Suprapubic skin (tissue), 4 donors: ENCODE measurements around the gene SF3B2. TPM values are rescaled to one million over a fixed set of nuclear protein-coding genes. Genes with fewer than 3 reads are reported as not detected.

ENCODE experiments used
- DNase-seq, 2 donors: peaks; one replicate each; pipeline ENCODE4 v3.0.0-alpha.2; 2019; ENCODE audit warnings: low spot score in 2 of 2
- H3K27ac ChIP-seq: fragments of 200-600 bp; sonication (generic); one replicate; pipeline ENCODE4 v1.5.1; 2019
- H3K27me3 ChIP-seq: fragments of 200-600 bp; sonication (generic); one replicate; pipeline ENCODE4 v1.5.1; 2019
- H3K36me3 ChIP-seq: fragments of 200-600 bp; sonication (generic); one replicate; pipeline ENCODE4 v1.5.1; 2019
- H3K4me1 ChIP-seq: fragments of 200-600 bp; sonication (generic); one replicate; pipeline ENCODE4 v1.5.1; 2019
- H3K4me3 ChIP-seq: fragments of 200-600 bp; sonication (generic); one replicate; pipeline ENCODE4 v1.5.1; 2019; ENCODE audit warnings: mild to moderate bottlenecking
- H3K9me3 ChIP-seq: fragments of 200-600 bp; sonication (generic); one replicate; pipeline ENCODE4 v1.5.1; 2019
- CTCF ChIP-seq, 2 donors: fragments of 200-600 bp in 1 of 2; fragments of 450-650 bp in 1 of 2; sonication (generic) in 1 of 2; IDR thresholded peaks; one replicate each; pipeline ENCODE4 v1.5.1; 2016 to 2019; ENCODE audit warnings: antibody characterized with exemption in 2 of 2, mild to moderate bottlenecking in 1 of 2, moderate library complexity in 1 of 2
- EP300 ChIP-seq: sonication (generic); formaldehyde crosslinking; IDR thresholded peaks from one replicate; pipeline ENCODE4 v1.6.1; 2017; ENCODE audit warnings: antibody characterized with exemption
- POLR2A ChIP-seq, 2 donors: fragments of 450-650 bp; IDR thresholded peaks; one replicate each; pipeline ENCODE4 v1.6.1; 2017; ENCODE audit warnings: antibody characterized with exemption in 2 of 2, mild to moderate bottlenecking in 2 of 2, moderate library complexity in 2 of 2
- POLR2AphosphoS5 ChIP-seq, 3 donors: sonication (generic); formaldehyde crosslinking; IDR thresholded peaks; one replicate each; pipeline ENCODE4 v1.6.1; 2017; ENCODE audit warnings: antibody characterized with exemption in 3 of 3
- WGBS: methylation state at CpG from one replicate; pipeline ENCODE4 v1.1.5; 2018; 5-methylcytosine and 5-hydroxymethylcytosine counted together
- total RNA-seq, 4 donors: library from RNA; depleted of rRNA; stranded (reverse); fragments of >200 nt; gene quantifications; one replicate each; pipeline ENCODE4 v1.1.0, GENCODE V29; 2016

Gene SF3B2
- total RNA-seq, 4 donors from 2014 or later, result 117 to 175 (median 149) TPM

DNA sequence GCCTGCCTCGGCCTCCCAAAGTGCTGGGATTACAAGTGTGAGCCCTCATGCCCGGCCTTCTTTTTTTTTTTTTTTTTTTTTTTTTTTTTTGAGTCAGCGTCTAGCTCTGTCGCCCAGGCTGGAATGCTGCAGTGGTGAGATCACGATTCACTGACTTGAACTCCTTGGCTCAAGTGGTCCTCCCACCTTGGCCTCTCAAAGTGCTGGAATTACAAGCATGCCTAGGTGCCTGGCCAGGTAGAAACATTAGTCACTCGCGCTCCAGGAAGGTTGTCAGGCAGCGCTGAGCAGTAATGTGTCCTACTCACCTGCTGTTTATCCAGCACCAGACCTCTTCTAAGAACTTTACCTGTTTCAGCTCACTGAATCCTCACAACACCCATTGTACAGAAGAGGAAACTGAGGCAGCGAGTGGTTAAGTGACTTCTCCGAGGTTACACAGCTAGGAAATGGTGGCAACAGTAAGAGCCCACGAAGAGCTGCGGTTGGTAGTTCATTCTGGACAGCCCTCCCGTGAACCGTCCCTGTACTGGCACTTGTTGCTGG, 40.9 kb upstream of the SF3B2 start:
- 37% methylated on average over 13 of the region's 14 CpGs for WGBS
- Histone ChIP-seq H3K27ac (no peak overlapping the region), H3K36me3 (peaks cover 3% of the 10 kb centered on the region)

DNA sequence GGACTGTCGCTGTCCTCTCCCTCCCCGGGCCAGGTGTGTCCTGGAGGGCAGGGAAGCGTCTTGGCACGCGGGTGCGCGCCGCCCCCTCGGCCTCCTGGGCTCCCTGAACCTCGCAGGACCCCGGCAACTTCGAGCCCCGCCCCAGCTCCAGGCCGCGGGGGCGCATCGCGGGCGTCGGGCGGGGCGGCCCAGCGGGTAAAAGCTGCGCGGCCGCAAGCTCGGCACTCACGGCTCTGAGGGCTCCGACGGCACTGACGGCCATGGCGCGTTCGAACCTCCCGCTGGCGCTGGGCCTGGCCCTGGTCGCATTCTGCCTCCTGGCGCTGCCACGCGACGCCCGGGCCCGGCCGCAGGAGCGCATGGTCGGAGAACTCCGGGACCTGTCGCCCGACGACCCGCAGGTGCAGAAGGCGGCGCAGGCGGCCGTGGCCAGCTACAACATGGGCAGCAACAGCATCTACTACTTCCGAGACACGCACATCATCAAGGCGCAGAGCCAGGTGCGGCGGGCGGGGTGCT, 40.3 kb upstream of the SF3B2 start, which contains the start of gene CST6:
CST6 (plus strand) TSS at position 224 of the 519 bp plus-strand sequence; CDS start at position 261, 37 bp downstream.
- Histone ChIP-seq H3K9me3 (no peaks in the 10 kb centered on the region), H3K27me3 (peaks cover 21% of the 10 kb centered on the region), H3K4me1 (peaks cover 33% of the 10 kb centered on the region), H3K4me3 (peak within 1 kb of the TSS; percentile 27), H3K36me3 (no peaks in the 10 kb centered on the region), H3K27ac (no peak within 1 kb of the TSS)
- 2% methylated on average over 21 of the region's 61 CpGs for WGBS
- TF ChIP-seq CTCF (IDR thresholded peaks at IDR 0.05), result no peak
- TF ChIP-seq POLR2A (IDR thresholded peaks at IDR 0.05), result no peak
- no peak for TF ChIP-seq POLR2AphosphoS5 (IDR thresholded peaks at IDR 0.05)
- TF ChIP-seq EP300, result no peak
- DNase-seq, result no peak

More for the DNA sequence above, 40.9 kb upstream of the SF3B2 start:
- DNase-seq, result no peak
- TF ChIP-seq EP300 (no peak), CTCF (IDR thresholded peaks at IDR 0.05) (no peak), POLR2AphosphoS5 (IDR thresholded peaks at IDR 0.05) (no peak), POLR2A (IDR thresholded peaks at IDR 0.05) (no peak)
- peak overlapping the region; percentile 27 for H3K4me3 ChIP-seq
- peaks cover 21% of the 10 kb centered on the region for H3K27me3 ChIP-seq
- H3K4me1 ChIP-seq, result peaks cover 33% of the 10 kb centered on the region
- no peaks in the 10 kb centered on the region for H3K9me3 ChIP-seq

- TF ChIP-seq EP300 (no peak), POLR2AphosphoS5 (IDR thresholded peaks at IDR 0.05) (no peak), CTCF (IDR thresholded peaks at IDR 0.05) (no peak)
- Histone ChIP-seq H3K36me3 (no peaks in the 10 kb centered on the region), H3K9me3 (no peaks in the 10 kb centered on the region), H3K4me3 (peak overlapping the region; percentile 27), H3K27me3 (peaks cover 21% of the 10 kb centered on the region), H3K27ac (no peak overlapping the region), H3K4me1 (peaks cover 32% of the 10 kb centered on the region)
- no peak for DNase-seq
- 89% methylated on average over 5 of the region's 12 CpGs for WGBS
Observed at GRCh38 chr11:66012371-66012945, 39.7 kb upstream of the SF3B2 start.

- DNase-seq, result no peak
- TF ChIP-seq EP300, result no peak
- no peak for TF ChIP-seq CTCF (IDR thresholded peaks at IDR 0.05)
- no peak for TF ChIP-seq POLR2AphosphoS5 (IDR thresholded peaks at IDR 0.05)
- TF ChIP-seq POLR2A (IDR thresholded peaks at IDR 0.05), result no peak
- H3K27me3 ChIP-seq, result peaks cover 21% of the 10 kb centered on the region
- H3K4me1 ChIP-seq, result peaks cover 27% of the 10 kb centered on the region
- H3K9me3 ChIP-seq, result no peaks in the 10 kb centered on the region
- H3K36me3 ChIP-seq, result no peaks in the 10 kb centered on the region
- no peak overlapping the region for H3K4me3 ChIP-seq
- no peak overlapping the region for H3K27ac ChIP-seq
- WGBS, result 23% methylated on average over 3 of the region's 12 CpGs
Observed at GRCh38 chr11:66012946-66013761, 39.0 kb upstream of the SF3B2 start.

DNA sequence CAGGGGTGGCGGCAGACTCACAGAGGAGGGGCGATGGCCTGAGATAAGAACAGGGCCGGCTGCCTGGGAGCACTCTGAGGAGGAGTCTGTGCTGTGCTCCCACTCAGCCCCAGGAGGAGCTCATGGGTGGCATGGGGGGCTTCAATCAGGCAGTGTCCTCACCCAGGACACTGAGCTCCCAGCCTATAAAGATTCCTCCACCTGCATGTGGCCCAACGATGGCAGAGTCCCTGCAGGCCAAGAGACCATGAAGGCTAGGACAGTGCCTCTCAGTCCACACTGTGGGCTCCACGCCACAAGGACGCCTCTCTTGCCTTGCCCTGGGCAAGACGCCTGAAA, 38.4 kb upstream of the SF3B2 start:
- Histone ChIP-seq H3K9me3 (no peaks in the 10 kb centered on the region), H3K27me3 (peaks cover 21% of the 10 kb centered on the region), H3K27ac (no peak overlapping the region), H3K4me1 (peaks cover 21% of the 10 kb centered on the region), H3K36me3 (no peaks in the 10 kb centered on the region), H3K4me3 (no peak overlapping the region)
- DNase-seq, result no peak
- WGBS, result 77% methylated on average over 6 of the region's 7 CpGs
- no peak for TF ChIP-seq POLR2A (IDR thresholded peaks at IDR 0.05)
- no peak for TF ChIP-seq EP300
- no peak for TF ChIP-seq CTCF (IDR thresholded peaks at IDR 0.05)
- TF ChIP-seq POLR2AphosphoS5 (IDR thresholded peaks at IDR 0.05), result no peak
